ENCODE data around the gene PCDHGB4. TPM values are rescaled to one million over a fixed set of nuclear protein-coding genes. Genes with fewer than 3 reads are reported as not detected.
A peak's percentile ranks its signal among the peaks of the same experiment; 100 is the strongest.

The PCDHGB4 gene
- total and polyA plus RNA-seq, 9 of the 15 experiments (the other 6 are each of a cell fraction or from before 2014, with no cell fraction given) = 0.01 to 0.14 (median 0.03) TPM; not detected in 5

GRCh38 chr5:141351591-141351990, 35.9 kb upstream of the PCDHGB4 start (continued):
- TF ChIP-seq CBX8 (IDR thresholded peaks at IDR 0.05; ENCODE audit: borderline replicate concordance, extremely low read depth, low read depth, low read length, poor library complexity, severe bottlenecking) = no peak
- TF ChIP-seq SMARCE1 (IDR thresholded peaks at IDR 0.05) = no peak
- TF ChIP-seq HDAC3 (IDR thresholded peaks at IDR 0.05; ENCODE audit: borderline replicate concordance, partially characterized antibody) = no peak

DNA sequence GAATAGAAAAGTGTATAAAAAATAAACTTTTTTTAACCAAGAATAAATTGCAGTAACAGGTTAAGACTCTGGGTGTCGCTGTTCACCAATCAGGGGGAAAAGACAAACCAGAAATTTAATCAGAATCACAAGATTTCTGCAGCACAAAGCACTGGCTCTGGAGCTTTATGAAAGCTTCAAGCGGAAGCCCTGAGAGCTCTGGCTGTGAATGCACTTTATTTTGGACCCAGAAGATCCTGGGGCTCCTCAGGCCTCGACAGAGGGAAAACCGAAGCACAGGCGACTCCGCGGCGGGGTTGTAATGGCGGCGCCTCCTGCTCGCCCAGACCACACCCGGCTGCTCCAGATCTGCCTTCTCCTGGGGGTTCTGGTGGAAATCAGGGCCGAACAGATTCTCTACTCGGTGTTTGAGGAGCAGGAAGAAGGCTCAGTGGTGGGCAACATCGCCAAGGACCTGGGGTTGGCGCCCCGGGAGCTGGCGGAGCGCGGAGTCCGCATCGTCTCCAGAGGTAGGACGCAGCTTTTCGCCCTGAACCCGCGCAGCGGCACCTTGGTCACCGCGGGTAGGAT, 32.5 kb upstream of the PCDHGB4 start, which contains the start of gene PCDHGA4:
TSS of gene PCDHGA4 (plus strand) at position 122 of the 570 bp plus-strand sequence. CDS start at position 209, 87 bp downstream.
- H3K79me2 ChIP-seq (ENCODE audit: control insufficient read depth, insufficient read depth, low read length) = no peaks in the 10 kb centered on the region
- H3K4me1 ChIP-seq (replicated peaks in 1 of 2; ENCODE audit: control insufficient read depth in 2 of 2, insufficient read depth in 2 of 2, low read length in 2 of 2) = peaks cover 3 to 12% of the 10 kb centered on the region in 2 experiments; a peak in 3 of 5 replicates
- intact Hi-C loops (cut with micrococcal nuclease) = no loop called here
- POLR2A ChIA-PET = interaction anchor here (1.0 to 1.5 kb wide), 3 partner anchors 9 to 163 kb away, joined by 3 to 5 read pairs (median 3); partner anchors contain the start of gene PCDHGA5
- H3K4me2 ChIP-seq (ENCODE audit: insufficient read depth, low read length) = peak within 1 kb of the TSS; percentile 32
- no peaks in the 10 kb centered on the region for H4K20me1 ChIP-seq (replicated peaks; ENCODE audit: control insufficient read depth, insufficient read depth, low read length)
- H3K9me3 ChIP-seq (replicated peaks; ENCODE audit: control insufficient read depth, insufficient read depth, low read depth, low read length) = no peaks in the 10 kb centered on the region
- H2AFZ ChIP-seq (ENCODE audit: low read depth, low read length) = peak within 1 kb of the TSS; percentile 59; the same call in 1 of the 2 replicates
- CTCF ChIA-PET (ENCODE audit: low intra/inter-chr PET ratio) = interaction anchor here (0.7 to 1.1 kb wide), 2 partner anchors 105 to 206 kb away, joined by 3 read pairs; no protein-coding TSS in a partner anchor
- FAIRE-seq (no peak), DNase-seq (ENCODE audit: extremely low read depth in 1 of 4, low spot score in 3 of 4) (peak in 1 of 4 experiments; percentile 15), ATAC-seq (peak; percentile 45; the same call in 1 of the 3 replicates)
- in situ Hi-C loops (cut with MboI) = no loop called here
- TSS peak; percentile 26 for BruUV-seq (replicated peaks)
- peak within 1 kb of the TSS in 1 of 2 experiments; percentile 50; a peak in 2 of 4 replicates for H3K9ac ChIP-seq (ENCODE audit: insufficient read depth in 1 of 2, low read depth in 2 of 2, low read length in 2 of 2)
- H3K4me3 ChIP-seq = peak within 1 kb of the TSS; percentile 28
- no peak within 1 kb of the TSS for H3K27ac ChIP-seq (ENCODE audit: extremely low read depth, low read depth, low read length)
- H3K27me3 ChIP-seq (ENCODE audit: control insufficient read depth in 2 of 2, insufficient read depth in 2 of 2, low read length in 2 of 2) = peaks cover 0 to 20% of the 10 kb centered on the region in 2 experiments; a peak in 2 of 5 replicates
- no peaks in the 10 kb centered on the region for H3K36me3 ChIP-seq (ENCODE audit: control insufficient read depth, insufficient read depth, low read length)
- H3K9me1 ChIP-seq (ENCODE audit: control insufficient read depth, insufficient read depth, low read length) = no peaks in the 10 kb centered on the region
- 16% methylated on average over 29 of the region's 29 CpGs for WGBS (ENCODE audit: insufficient coverage, low coverage, missing lambda C conversion rate)
- TF ChIP-seq POLR2A (conservative IDR thresholded peaks at IDR 0.05) (no peak), TAL1 (IDR thresholded peaks at IDR 0.05) (no peak), RBFOX2 (IDR thresholded peaks at IDR 0.05; ENCODE audit: low read depth, low read length) (0 out of 2 replicates have a peak, but pooled peaks have one; percentile 19), TGIF2 (CRISPR knock-in tag; IDR thresholded peaks at IDR 0.05) (no peak), ZNF3 (CRISPR knock-in tag; IDR thresholded peaks at IDR 0.05) (no peak), CEBPG (CRISPR knock-in tag; IDR thresholded peaks at IDR 0.05) (no peak), CEBPG (tag; conservative IDR thresholded peaks at IDR 0.05 in 1 of 2, IDR thresholded peaks at IDR 0.05 in 1 of 2) (no peak), ZNF780A (CRISPR knock-in tag; IDR thresholded peaks at IDR 0.05) (no peak), LCOR (CRISPR knock-in tag; IDR thresholded peaks at IDR 0.05) (no peak), MEF2A (IDR thresholded peaks at IDR 0.05; ENCODE audit: control insufficient read depth, low read depth, low read length) (no peak), ZNF224 (CRISPR knock-in tag; IDR thresholded peaks at IDR 0.05) (no peak), CAMTA2 (CRISPR knock-in tag; conservative IDR thresholded peaks at IDR 0.05) (no peak), TCF3 (CRISPR knock-in tag; IDR thresholded peaks at IDR 0.05) (no peak), ZC3H11A (IDR thresholded peaks at IDR 0.05; ENCODE audit: low read depth, low read length) (no peak), MECOM (CRISPR knock-in tag; IDR thresholded peaks at IDR 0.05) (no peak)
- TF ChIP-seq, protein P1, sequence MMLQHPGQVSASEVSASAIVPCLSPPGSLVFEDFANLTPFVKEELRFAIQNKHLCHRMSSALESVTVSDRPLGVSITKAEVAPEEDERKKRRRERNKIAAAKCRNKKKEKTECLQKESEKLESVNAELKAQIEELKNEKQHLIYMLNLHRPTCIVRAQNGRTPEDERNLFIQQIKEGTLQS (IDR thresholded peaks at IDR 0.05) = no peak
- TF ChIP-seq, protein P1 (CRISPR knock-in tag; conservative IDR thresholded peaks at IDR 0.05) = no peak
- TF ChIP-seq, protein P2, sequence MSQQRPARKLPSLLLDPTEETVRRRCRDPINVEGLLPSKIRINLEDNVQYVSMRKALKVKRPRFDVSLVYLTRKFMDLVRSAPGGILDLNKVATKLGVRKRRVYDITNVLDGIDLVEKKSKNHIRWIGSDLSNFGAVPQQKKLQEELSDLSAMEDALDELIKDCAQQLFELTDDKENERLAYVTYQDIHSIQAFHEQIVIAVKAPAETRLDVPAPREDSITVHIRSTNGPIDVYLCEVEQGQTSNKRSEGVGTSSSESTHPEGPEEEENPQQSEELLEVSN (IDR thresholded peaks at IDR 0.05; ENCODE audit: borderline replicate concordance in 1 of 2, extremely low read depth in 1 of 2, insufficient read depth in 1 of 2, insufficient read length in 1 of 2, low read depth in 1 of 2, low read length in 1 of 2, poor library complexity in 1 of 2, severe bottlenecking in 1 of 2) = peak in 1 of 2 experiments; percentile 19
